ENCODE results near the gene DONSON.
A peak's percentile ranks its signal among the peaks of the same experiment; 100 is the strongest.

The DONSON gene

DNA sequence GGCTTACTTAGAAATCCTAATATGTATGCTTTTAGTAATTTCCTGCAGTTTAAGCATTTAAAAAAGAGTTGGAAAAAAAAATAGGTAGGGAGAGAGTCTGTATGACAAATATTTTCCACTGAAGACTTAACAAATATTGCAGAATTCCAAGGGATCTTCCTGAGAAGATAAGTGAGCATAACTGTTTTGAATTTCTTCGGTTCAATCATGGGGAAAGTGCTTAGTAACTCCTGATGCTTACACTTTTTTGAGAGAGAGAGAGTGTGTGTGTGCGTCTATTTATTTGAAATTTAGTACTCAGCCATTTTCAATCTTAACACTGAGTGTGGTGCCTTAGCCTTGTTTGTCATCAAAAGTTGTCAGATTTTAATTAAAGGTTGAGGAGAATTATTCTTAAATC lies 27.1 kb downstream of the DONSON start:
- DNase-seq = no peak

DNA sequence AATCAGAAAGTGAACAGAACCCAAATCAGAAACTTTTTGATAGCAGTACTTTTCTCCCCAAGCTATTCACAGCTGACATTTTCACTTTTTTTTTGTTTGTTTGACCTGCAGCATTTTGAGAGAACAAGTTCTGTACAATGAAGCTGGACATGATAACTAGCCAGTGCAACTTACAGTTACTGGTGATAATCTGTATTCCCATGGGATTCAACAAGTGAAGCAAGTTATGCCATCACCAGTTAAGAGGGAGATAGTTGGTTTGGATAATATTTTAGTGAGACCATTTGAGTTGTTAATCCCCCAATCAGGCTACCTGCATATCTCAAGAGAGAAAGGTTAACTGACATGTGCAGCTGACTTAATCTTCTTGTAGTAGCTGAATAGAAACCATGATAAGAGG lies 27.5 kb downstream of the DONSON start:
- no peak for DNase-seq

DNA sequence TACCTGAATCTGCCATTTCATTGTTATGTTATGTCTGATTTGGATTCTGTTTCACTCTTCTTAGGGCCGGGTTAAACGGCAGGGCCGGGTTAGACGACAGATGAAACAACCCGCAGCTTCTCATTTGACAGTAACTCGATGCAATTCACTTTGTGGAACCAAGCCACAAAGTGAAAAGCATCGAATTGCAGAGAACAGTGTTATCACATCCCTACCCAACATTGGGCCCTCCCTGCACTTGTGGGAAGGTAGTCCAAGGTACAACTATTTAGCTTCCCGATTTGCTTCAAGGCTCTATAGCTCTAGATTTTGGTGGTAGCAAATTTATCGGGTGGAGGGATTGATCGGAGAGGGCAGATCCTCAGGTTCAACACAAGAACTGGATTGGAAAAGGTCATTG lies 28.7 kb downstream of the DONSON start:
- no peak for DNase-seq

DNA sequence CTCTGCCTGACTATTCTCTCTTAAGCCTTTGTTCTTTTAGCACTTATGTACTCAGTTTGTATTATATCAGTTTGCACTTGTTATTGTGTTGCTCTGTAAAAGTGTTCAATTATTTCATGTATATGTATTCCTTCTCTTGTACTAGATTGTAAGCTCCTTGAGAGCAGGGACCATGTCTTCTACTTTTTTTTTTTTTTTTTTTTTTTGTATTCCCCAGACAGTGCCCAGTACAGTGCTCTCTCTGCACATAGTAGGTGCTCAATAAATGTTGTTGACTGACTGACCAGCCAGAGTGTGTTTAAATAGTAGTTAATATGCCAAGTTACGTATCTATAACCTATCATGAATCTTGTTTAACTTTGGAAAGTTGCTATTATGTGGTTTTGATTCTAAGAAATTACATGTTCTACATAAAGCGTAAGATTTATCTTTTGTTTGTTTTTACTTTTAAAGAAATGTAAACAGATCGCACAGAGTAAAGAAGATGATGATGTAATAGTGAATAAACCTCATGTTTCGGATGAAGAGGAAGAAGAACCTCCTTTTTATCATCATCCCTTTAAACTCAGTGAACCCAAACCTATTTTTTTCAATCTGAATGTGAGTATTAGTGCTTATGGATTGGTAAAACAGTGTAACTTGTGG lies 29.6 kb downstream of the DONSON start:
- DNase-seq = no peak

DNA sequence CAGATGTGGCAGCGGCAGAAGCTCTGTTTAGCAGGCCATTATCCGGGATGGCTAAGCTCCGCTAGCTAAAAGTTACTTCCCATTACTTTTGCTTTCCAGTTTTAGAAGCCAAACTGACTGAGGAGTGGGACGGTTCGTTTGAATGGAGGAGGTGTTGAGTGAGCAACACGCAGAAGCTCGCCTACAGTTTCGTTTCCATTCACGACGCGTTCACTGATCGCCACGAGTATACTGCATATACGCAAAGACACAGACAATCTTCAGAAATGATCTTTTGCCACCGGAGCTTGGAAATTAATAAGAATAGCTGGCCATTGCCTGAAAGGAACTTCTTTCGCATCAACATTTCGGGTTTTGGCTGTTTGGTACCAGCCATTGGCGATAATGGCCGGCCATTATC lies 31.0 kb downstream of the DONSON start:
- no peak for DNase-seq

DNA sequence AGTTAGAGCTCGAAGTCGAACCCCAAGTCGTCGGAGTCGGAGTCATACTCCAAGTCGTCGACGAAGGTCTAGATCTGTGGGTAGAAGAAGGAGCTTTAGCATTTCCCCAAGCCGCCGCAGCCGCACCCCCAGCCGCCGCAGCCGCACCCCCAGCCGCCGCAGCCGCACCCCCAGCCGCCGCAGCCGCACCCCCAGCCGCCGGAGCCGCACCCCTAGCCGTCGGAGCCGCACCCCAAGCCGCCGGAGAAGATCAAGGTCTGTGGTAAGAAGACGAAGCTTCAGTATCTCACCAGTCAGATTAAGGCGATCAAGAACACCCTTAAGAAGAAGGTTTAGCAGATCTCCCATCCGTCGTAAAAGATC lies 33.5 kb downstream of the DONSON start:
- no peak for DNase-seq

DNA sequence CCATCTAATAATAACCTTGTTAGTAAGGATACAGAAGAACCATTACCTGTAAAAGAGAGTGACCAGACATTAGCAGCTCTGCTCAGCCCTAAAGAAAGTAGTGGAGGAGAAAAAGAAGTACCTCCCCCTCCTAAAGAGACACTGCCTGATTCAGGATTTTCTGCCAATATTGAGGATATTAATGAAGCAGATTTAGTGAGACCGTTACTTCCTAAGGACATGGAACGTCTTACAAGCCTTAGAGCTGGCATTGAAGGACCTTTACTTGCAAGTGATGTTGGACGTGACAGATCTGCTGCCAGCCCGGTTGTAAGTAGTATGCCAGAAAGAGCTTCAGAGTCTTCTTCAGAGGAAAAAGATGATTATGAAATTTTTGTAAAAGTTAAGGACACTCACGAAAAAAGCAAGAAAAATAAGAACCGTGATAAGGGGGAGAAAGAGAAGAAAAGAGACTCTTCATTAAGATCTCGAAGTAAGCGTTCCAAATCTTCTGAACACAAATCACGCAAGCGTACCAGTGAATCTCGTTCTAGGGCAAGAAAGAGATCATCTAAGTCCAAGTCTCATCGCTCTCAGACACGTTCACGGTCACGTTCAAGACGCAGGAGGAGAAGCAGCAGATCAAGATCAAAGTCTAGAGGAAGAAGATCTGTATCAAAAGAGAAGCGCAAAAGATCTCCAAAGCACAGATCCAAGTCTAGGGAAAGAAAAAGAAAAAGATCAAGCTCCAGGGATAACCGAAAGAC lies 34.1 kb downstream of the DONSON start:
- no peak for DNase-seq

DNA sequence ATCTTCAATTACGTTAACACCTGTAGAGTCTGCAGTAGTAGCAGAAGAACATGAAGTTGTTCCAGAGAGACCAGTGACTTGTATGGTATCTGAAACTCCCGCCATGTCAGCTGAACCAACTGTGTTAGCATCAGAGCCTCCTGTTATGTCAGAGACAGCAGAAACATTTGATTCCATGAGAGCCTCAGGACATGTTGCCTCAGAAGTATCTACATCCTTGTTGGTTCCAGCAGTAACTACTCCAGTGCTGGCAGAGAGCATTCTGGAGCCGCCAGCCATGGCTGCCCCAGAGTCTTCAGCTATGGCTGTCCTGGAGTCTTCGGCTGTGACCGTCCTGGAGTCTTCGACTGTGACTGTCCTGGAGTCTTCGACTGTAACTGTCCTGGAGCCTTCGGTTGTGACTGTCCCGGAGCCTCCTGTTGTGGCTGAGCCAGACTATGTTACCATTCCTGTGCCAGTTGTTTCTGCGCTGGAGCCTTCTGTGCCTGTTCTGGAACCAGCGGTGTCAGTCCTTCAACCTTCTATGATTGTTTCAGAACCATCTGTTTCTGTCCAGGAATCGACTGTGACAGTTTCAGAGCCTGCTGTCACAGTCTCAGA lies 35.4 kb downstream of the DONSON start:
- DNase-seq = no peak

DNA sequence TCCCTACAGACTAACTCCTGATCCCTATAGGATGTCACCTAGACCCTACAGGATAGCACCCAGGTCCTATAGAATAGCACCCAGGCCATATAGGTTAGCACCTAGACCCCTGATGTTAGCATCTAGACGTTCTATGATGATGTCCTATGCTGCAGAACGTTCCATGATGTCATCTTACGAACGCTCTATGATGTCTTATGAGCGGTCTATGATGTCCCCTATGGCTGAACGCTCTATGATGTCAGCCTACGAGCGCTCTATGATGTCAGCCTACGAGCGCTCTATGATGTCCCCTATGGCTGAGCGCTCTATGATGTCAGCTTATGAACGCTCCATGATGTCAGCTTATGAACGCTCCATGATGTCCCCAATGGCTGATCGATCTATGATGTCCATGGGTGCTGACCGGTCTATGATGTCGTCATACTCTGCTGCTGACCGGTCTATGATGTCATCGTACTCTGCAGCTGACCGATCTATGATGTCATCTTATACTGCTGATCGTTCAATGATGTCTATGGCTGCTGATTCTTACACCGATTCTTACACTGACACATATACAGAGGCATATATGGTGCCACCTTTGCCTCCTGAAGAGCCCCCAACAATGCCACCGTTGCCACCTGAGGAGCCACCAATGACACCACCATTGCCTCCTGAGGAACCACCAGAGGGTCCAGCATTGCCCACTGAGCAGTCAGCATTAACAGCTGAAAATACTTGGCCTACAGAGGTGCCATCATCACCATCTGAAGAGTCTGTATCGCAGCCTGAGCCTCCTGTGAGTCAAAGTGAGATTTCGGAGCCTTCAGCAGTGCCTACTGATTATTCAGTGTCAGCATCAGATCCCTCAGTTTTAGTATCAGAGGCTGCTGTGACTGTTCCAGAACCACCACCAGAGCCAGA lies 36.1 kb downstream of the DONSON start:
- DNase-seq = no peak

DNA sequence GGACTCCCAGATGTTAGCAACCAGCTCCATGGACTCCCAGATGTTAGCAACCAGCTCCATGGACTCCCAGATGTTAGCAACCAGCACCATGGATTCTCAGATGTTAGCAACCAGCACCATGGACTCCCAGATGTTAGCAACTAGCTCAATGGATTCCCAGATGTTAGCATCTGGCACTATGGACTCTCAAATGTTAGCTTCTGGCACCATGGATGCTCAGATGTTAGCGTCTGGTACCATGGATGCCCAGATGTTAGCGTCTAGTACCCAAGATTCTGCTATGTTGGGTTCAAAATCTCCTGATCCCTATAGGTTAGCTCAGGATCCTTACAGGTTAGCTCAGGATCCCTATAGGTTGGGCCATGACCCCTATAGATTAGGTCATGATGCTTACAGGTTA lies 36.8 kb downstream of the DONSON start:
- no peak for DNase-seq

DNA sequence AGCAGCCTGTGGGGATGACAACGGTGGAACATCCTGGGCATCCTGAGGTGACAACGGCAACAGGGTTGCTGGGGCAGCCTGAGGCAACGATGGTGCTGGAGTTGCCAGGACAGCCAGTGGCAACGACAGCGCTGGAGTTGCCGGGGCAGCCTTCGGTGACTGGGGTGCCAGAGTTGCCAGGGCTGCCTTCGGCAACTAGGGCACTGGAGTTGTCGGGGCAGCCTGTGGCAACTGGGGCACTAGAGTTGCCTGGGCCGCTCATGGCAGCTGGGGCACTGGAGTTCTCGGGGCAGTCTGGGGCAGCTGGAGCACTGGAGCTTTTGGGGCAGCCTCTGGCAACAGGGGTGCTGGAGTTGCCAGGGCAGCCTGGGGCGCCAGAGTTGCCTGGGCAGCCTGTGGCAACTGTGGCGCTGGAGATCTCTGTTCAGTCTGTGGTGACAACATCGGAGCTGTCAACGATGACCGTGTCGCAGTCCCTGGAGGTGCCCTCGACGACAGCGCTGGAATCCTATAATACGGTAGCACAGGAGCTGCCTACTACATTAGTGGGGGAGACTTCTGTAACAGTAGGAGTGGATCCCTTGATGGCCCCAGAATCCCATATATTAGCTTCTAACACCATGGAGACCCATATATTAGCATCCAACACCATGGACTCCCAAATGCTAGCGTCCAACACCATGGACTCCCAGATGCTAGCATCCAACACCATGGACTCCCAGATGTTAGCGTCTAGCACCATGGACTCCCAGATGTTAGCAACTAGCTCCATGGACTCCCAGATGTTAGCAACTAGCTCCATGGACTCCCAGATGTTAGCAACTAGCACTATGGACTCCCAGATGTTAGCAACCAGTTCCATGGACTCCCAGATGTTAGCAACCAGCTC lies 37.5 kb downstream of the DONSON start:
- no peak for DNase-seq

DNA sequence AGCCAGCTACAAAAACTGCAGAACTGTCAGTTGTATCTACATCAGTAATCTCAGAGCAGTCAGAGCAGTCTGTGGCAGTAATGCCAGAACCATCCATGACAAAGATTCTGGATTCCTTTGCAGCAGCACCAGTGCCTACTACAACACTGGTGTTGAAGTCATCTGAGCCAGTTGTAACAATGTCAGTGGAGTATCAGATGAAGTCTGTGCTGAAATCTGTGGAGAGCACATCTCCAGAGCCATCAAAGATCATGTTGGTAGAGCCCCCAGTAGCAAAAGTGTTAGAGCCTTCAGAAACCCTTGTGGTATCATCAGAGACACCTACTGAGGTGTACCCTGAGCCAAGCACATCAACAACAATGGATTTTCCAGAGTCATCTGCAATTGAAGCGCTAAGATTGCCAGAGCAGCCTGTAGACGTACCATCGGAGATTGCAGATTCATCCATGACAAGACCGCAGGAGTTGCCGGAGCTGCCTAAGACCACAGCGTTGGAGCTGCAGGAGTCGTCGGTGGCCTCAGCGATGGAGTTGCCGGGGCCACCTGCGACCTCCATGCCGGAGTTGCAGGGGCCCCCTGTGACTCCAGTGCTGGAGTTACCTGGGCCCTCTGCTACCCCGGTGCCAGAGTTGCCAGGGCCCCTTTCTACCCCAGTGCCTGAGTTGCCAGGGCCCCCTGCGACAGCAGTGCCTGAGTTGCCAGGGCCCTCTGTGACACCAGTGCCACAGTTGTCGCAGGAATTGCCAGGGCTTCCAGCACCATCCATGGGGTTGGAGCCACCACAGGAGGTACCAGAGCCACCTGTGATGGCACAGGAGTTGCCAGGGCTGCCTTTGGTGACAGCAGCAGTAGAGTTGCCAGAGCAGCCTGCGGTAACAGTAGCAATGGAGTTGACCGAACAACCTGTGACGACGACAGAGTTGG lies 38.4 kb downstream of the DONSON start:
- DNase-seq = no peak

DNA sequence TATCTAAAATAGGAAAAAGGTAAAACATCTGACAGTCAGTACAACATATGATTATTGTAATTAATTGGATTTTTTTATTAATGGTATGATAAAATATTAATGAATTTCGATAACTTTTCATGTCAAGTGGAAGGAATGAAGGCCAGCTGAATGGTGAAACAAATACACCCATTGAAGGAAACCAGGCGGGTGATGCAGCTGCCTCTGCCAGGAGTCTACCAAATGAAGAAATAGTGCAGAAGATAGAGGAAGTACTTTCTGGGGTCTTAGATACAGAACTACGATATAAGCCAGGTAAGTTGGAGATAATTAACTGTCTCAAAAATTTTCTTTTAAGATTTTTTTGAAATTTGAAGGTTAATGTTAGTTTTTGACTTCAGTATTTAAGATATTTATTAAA lies 42.4 kb downstream of the DONSON start:
- DNase-seq = no peak

DNA sequence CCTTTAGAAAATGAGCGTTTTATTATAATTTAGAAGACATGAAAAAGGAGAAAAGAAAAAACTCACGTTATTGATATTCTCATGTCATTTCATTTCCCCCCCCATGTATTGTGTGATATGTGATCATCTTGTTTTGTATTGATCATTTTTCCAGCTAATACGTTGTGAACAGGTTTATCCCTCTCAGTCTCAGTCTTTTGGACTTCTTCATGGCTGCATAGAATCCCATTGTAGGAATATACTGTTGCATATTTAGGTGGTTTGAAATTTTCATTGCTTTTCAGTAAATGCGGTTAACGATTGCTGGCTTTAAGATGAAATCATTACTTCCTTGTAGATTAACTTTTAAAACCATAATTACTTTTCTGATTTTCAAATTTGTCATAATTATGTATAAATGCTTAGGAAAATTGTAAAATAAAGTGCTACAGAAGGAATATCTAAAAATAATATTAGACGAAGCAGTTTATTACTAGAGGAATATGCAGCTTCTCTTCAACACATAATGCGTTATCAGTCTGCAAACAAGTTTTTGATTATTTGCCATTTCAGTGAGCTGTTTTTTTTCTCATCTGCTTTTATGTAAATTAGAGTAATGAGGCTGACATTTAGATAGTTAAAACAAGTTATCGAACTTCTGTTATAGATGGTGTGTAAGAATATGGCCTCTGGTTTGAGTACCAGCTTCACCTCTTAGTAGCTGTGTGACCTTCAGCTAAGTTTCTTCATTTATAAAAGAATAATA lies 43.9 kb downstream of the DONSON start:
- DNase-seq = no peak

DNA sequence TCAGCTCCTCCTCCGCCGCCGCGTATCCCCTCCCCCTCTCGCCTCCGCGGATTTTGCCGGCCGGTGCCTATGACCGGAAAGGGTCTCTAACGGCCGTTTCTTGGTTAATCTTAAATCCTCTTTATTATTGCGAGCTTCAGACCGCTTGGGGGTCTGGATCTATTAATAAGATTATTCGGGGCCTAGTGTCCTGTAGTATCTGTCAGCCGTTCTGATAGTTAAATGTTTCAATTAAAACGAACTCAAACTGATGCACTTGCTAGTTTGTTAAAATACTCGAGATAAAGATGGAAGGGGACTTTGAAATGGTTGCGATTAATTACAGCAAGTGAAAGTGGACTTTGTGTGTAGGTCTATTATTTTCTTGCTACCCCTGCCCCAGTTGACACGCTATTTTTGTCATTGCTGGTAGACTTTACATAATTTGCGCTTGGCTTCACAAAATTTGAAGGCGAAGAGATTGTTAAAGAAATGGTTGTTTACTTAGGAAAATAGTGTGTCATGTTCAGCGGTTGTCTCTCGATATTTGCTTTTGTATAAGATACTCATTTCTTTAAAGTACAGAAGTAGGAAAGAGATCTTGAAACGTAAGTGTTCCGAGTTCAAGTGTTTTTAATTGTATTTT lies 44.9 kb downstream of the DONSON start:
- no peak for DNase-seq

DNA sequence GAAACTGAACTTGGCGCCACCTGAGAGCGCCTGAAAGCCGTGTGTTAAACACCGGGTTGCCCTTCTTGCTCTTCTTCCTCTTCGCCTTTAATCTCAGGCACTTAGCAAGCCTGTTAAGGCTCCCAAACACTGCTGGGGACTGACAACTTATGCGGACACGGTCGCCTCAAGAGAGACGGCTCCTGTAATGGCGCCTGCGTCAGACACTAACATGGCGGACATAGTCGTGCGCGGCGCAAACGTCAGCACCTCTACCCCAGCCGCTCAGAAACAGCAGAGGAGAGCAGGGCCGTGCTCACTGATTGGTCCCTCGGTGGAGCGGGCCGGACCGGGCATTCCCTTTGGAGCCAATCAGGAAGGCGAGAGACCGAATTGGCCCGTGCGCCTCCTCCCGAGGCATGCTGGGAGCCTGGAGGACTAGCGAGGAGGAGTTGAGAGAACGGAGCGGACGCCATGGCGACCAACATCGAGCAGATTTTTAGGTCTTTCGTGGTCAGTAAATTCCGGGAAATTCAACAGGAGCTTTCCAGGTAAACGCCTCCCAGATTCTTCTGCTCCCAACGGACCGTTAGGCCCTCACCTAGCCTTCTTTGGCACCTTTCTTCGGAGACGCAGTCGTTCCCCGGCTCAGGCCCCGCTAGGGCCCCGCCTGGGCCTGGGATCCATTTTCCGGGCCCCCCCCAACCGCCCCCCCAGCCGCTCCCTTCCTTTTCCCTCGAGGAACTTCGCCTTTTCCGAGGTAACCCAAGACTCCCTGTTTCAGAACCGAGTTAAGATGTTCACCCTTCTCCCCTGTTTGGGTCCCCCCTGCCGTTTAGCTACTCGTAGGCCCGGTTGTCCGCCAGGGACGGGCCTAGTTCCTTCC lies 45.6 kb downstream of the DONSON start, which contains the start of gene SON:
SON (plus strand) TSS at position 399 of the 865 bp plus-strand sequence; CDS start at position 454, 55 bp downstream.
- peak; percentile 93 for DNase-seq

DNA sequence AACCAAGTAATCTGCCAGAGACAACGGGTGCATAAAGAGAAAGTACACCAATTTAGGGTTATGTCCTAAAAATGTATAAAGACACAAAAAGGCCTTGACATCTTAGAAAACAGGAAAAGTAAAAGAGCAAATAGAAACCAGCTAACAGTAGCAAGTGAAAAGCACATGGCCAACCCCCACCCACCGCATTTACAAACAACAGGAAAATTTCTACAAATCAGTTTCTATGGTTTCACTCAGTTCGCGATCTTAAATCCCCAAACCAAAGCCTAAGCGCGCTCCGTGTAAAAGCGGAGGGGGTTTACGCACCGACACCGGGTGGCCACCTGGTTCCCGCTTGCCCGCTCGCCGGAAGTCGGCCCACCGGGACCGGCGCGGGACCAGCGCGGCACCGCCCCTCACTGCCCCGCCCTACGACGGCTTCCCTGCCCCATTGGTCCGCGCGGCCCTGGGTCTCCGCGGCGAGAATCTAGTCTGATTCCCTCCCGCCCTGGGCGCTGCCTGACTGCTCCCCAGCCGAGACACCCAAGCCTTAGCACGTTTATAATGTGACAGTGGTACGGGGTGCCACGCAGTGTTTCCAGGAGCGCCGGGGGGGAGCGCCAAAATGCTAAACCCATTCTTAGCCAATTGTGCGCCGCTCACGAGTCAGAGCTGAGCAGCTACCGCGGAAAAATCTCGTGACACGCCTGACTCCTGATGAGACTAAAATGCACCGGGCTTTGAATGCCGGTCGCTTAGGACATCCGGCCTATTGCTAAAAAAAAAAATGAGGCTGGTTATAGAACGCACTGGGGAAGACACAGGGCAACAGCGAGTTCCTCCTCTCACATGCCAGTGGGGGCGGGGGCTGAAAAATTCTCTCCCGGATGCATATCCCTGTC lies 46.5 kb downstream of the DONSON start, which contains the start of gene GART:
GART (minus strand) TSS at position 362 of the 884 bp plus-strand sequence. CDS start 2,802 bp downstream, outside the sequence.
- DNase-seq = peak; percentile 70

All from activated gamma-delta T cell (primary cell).